HEK293T (cell line): Measurements from ENCODE around the gene CIC.

ENCODE experiments used
- BHLHE40 ChIP-seq: fragments of 450-650 bp; IDR thresholded peaks from 2 replicates; pipeline ENCODE4 v1.6.1; 2016; ENCODE audit warnings: mild to moderate bottlenecking, moderate library complexity, borderline replicate concordance
- FOXK2 ChIP-seq: fragments of 450-650 bp; IDR thresholded peaks from 2 replicates; pipeline ENCODE4 v1.6.1; 2016; ENCODE audit warnings: mild to moderate bottlenecking
- FOXM1 ChIP-seq: fragments of 450-650 bp; IDR thresholded peaks from 2 replicates; pipeline ENCODE4 v1.6.1; 2017; ENCODE audit warnings: mild to moderate bottlenecking, borderline replicate concordance
- NFRKB ChIP-seq: fragments of 450-650 bp; IDR thresholded peaks from 2 replicates; pipeline ENCODE4 v1.6.1; 2016; ENCODE audit warnings: mild to moderate bottlenecking, moderate library complexity

GRCh38 chr19:42242069-42242511 lies 27.0 kb upstream of the CIC start:
- TF ChIP-seq NFRKB: no peak
- TF ChIP-seq FOXK2: no peak
- no peak for TF ChIP-seq FOXM1
- TF ChIP-seq BHLHE40: no peak
